GM21360 (cell line): ENCODE data around the gene CYTH4.
"Not testable (repeated sequence)": the region's sequence is repeated elsewhere in the genome, so short reads cannot be mapped to it uniquely, and the experiment has no call there.

Source experiments
- ATAC-seq: cut with Tn5 transposase; IDR thresholded peaks from one replicate; pipeline ENCODE4 v1.9.1; 2021; ENCODE audit warnings: mild to moderate bottlenecking, moderate library complexity; ENCODE audit not compliant: unreplicated experiment

The CYTH4 gene

GRCh38 chr22:37326726-37327125, 44.4 kb downstream of the CYTH4 start:
- no peak for ATAC-seq

GRCh38 chr22:37328017-37328416, 45.7 kb downstream of the CYTH4 start:
- ATAC-seq = no peak

- not testable (repeated sequence) for ATAC-seq
Observed at GRCh38 chr22:37328538-37329237, 46.4 kb downstream of the CYTH4 start.

GRCh38 chr22:37329238-37330140, 47.2 kb downstream of the CYTH4 start:
- no peak for ATAC-seq

- ATAC-seq = no peak
Observed at GRCh38 chr22:37330200-37331033, 48.1 kb downstream of the CYTH4 start.

- ATAC-seq = no peak
Observed at GRCh38 chr22:37331034-37331428, 48.7 kb downstream of the CYTH4 start.

- no peak for ATAC-seq
Observed at GRCh38 chr22:37331856-37332536, 49.7 kb downstream of the CYTH4 start.

GRCh38 chr22:37333724-37334460, 51.6 kb downstream of the CYTH4 start:
- no peak for ATAC-seq

GRCh38 chr22:37334461-37334858, 52.2 kb downstream of the CYTH4 start:
- no peak for ATAC-seq

- ATAC-seq = no peak
Observed at GRCh38 chr22:37334859-37335805, 52.8 kb downstream of the CYTH4 start.

GRCh38 chr22:37335806-37336199, 53.5 kb downstream of the CYTH4 start:
- no peak for ATAC-seq

GRCh38 chr22:37336579-37336978, 54.3 kb downstream of the CYTH4 start:
- no peak for ATAC-seq

- no peak for ATAC-seq
Observed at GRCh38 chr22:37337204-37337943, 55.1 kb downstream of the CYTH4 start.

- ATAC-seq = no peak
Observed at GRCh38 chr22:37338539-37339246, 56.4 kb downstream of the CYTH4 start.

- no peak for ATAC-seq
Observed at GRCh38 chr22:37340331-37341262, 58.3 kb downstream of the CYTH4 start.

- ATAC-seq = no peak
Observed at GRCh38 chr22:37342065-37342464, 59.8 kb downstream of the CYTH4 start.
